ENCODE data around the gene ANO2. TPM values are rescaled to one million over a fixed set of nuclear protein-coding genes. Genes with fewer than 3 reads are reported as not detected.

ANO2 gene
- total and polyA plus RNA-seq, 4 donors, result 0.03 to 0.25 (median 0.15) TPM

DNA sequence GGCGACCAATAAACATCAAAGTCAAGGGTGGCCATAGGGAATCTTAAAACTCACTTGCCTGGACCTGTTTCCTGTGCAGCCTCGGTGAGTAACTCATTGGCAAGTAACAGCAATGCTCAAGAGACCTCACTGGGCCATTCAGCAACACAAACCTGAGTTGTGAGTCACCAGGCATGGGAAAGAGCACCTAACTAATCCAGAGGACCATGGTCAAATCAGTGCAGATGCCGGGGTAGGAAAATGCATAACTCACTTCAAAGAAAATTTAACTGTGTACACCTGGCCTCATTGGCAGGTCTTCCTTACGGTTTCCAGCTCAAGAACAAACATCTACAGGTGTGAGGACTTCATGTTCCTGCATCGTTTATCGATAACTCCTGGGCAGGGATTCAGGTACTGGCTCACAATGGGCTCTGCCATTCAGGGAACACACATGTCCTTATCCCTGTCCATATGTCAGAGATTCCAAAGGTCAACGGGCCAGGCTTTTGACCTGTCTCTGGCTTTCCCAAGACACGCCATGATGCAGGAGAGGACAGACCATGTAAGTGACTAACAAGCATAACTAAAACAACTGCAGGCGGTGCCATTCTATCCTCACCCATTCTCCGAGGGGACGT lies 211.8 kb downstream of the ANO2 start:
- H3K36me3 ChIP-seq (ENCODE audit: control insufficient read depth in 4 of 4, insufficient read depth in 3 of 4, low read depth in 1 of 4, low read length in 3 of 4), result no peaks in the 10 kb centered on the region
- DNase-seq (ENCODE audit: low spot score), result peak; percentile 13
- no peaks in the 10 kb centered on the region for H3K4me1 ChIP-seq (ENCODE audit: control insufficient read depth in 4 of 4, insufficient read depth in 4 of 4, low read length in 3 of 4)
- no peak overlapping the region for H3K27ac ChIP-seq (ENCODE audit: low read depth in 1 of 2, low read length in 2 of 2)
- TF ChIP-seq FOXA2 (IDR thresholded peaks at IDR 0.05), result no peak
- no peak for TF ChIP-seq TAF1 (conservative IDR thresholded peaks at IDR 0.05)
- TF ChIP-seq, protein P1, sequence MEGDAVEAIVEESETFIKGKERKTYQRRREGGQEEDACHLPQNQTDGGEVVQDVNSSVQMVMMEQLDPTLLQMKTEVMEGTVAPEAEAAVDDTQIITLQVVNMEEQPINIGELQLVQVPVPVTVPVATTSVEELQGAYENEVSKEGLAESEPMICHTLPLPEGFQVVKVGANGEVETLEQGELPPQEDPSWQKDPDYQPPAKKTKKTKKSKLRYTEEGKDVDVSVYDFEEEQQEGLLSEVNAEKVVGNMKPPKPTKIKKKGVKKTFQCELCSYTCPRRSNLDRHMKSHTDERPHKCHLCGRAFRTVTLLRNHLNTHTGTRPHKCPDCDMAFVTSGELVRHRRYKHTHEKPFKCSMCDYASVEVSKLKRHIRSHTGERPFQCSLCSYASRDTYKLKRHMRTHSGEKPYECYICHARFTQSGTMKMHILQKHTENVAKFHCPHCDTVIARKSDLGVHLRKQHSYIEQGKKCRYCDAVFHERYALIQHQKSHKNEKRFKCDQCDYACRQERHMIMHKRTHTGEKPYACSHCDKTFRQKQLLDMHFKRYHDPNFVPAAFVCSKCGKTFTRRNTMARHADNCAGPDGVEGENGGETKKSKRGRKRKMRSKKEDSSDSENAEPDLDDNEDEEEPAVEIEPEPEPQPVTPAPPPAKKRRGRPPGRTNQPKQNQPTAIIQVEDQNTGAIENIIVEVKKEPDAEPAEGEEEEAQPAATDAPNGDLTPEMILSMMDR (IDR thresholded peaks at IDR 0.05; ENCODE audit: low read depth, low read length, missing input control), result no peak
- no peak for TF ChIP-seq EGR1 (IDR thresholded peaks at IDR 0.05; ENCODE audit: low read depth in 2 of 2)
- no peak for TF ChIP-seq HNF4G (IDR thresholded peaks at IDR 0.05)
- TF ChIP-seq, protein P2, sequence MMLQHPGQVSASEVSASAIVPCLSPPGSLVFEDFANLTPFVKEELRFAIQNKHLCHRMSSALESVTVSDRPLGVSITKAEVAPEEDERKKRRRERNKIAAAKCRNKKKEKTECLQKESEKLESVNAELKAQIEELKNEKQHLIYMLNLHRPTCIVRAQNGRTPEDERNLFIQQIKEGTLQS (IDR thresholded peaks at IDR 0.05), result no peak
- TF ChIP-seq SP1 (IDR thresholded peaks at IDR 0.05), result no peak
- TF ChIP-seq, protein P3, sequence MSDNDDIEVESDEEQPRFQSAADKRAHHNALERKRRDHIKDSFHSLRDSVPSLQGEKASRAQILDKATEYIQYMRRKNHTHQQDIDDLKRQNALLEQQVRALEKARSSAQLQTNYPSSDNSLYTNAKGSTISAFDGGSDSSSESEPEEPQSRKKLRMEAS (IDR thresholded peaks at IDR 0.05), result no peak
- no peak for TF ChIP-seq YY1 (IDR thresholded peaks at IDR 0.05)
- TF ChIP-seq, protein P4, sequence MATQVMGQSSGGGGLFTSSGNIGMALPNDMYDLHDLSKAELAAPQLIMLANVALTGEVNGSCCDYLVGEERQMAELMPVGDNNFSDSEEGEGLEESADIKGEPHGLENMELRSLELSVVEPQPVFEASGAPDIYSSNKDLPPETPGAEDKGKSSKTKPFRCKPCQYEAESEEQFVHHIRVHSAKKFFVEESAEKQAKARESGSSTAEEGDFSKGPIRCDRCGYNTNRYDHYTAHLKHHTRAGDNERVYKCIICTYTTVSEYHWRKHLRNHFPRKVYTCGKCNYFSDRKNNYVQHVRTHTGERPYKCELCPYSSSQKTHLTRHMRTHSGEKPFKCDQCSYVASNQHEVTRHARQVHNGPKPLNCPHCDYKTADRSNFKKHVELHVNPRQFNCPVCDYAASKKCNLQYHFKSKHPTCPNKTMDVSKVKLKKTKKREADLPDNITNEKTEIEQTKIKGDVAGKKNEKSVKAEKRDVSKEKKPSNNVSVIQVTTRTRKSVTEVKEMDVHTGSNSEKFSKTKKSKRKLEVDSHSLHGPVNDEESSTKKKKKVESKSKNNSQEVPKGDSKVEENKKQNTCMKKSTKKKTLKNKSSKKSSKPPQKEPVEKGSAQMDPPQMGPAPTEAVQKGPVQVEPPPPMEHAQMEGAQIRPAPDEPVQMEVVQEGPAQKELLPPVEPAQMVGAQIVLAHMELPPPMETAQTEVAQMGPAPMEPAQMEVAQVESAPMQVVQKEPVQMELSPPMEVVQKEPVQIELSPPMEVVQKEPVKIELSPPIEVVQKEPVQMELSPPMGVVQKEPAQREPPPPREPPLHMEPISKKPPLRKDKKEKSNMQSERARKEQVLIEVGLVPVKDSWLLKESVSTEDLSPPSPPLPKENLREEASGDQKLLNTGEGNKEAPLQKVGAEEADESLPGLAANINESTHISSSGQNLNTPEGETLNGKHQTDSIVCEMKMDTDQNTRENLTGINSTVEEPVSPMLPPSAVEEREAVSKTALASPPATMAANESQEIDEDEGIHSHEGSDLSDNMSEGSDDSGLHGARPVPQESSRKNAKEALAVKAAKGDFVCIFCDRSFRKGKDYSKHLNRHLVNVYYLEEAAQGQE (IDR thresholded peaks at IDR 0.05), result no peak
- TF ChIP-seq RXRA (IDR thresholded peaks at IDR 0.05), result no peak
- TF ChIP-seq FOXA1 (IDR thresholded peaks at IDR 0.05), result no peak
- no peak for TF ChIP-seq NR2F2 (IDR thresholded peaks at IDR 0.05)
- TF ChIP-seq RAD21 (IDR thresholded peaks at IDR 0.05), result no peak
- TF ChIP-seq, protein P5, sequence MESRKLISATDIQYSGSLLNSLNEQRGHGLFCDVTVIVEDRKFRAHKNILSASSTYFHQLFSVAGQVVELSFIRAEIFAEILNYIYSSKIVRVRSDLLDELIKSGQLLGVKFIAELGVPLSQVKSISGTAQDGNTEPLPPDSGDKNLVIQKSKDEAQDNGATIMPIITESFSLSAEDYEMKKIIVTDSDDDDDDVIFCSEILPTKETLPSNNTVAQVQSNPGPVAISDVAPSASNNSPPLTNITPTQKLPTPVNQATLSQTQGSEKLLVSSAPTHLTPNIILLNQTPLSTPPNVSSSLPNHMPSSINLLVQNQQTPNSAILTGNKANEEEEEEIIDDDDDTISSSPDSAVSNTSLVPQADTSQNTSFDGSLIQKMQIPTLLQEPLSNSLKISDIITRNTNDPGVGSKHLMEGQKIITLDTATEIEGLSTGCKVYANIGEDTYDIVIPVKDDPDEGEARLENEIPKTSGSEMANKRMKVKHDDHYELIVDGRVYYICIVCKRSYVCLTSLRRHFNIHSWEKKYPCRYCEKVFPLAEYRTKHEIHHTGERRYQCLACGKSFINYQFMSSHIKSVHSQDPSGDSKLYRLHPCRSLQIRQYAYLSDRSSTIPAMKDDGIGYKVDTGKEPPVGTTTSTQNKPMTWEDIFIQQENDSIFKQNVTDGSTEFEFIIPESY (IDR thresholded peaks at IDR 0.05), result no peak
- TF ChIP-seq JUND (IDR thresholded peaks at IDR 0.05), result no peak
- TF ChIP-seq HNF4A (conservative IDR thresholded peaks at IDR 0.05), result no peak
- TF ChIP-seq GABPA (IDR thresholded peaks at IDR 0.05 in 1 of 2, conservative IDR thresholded peaks at IDR 0.05 in 1 of 2), result no peak
- H3K27me3 ChIP-seq (ENCODE audit: control insufficient read depth in 4 of 4, insufficient read depth in 4 of 4, low read length in 3 of 4), result no peaks in the 10 kb centered on the region
- H3K9ac ChIP-seq (ENCODE audit: low read depth in 1 of 2, low read length in 2 of 2), result no peak overlapping the region
- WGBS, result 89% methylated on average over 11 of the region's 11 CpGs
- H3K9me3 ChIP-seq (ENCODE audit: control insufficient read depth in 4 of 4, low read length in 3 of 4), result no peaks in the 10 kb centered on the region
- no peak overlapping the region for H3K4me3 ChIP-seq (ENCODE audit: low read depth in 1 of 3, low read length in 3 of 3)

All from liver (tissue), 9 donors.